ENCODE measurements around the gene CIC.
A peak's percentile ranks its signal among the peaks of the same experiment; 100 is the strongest.

CIC gene

DNA sequence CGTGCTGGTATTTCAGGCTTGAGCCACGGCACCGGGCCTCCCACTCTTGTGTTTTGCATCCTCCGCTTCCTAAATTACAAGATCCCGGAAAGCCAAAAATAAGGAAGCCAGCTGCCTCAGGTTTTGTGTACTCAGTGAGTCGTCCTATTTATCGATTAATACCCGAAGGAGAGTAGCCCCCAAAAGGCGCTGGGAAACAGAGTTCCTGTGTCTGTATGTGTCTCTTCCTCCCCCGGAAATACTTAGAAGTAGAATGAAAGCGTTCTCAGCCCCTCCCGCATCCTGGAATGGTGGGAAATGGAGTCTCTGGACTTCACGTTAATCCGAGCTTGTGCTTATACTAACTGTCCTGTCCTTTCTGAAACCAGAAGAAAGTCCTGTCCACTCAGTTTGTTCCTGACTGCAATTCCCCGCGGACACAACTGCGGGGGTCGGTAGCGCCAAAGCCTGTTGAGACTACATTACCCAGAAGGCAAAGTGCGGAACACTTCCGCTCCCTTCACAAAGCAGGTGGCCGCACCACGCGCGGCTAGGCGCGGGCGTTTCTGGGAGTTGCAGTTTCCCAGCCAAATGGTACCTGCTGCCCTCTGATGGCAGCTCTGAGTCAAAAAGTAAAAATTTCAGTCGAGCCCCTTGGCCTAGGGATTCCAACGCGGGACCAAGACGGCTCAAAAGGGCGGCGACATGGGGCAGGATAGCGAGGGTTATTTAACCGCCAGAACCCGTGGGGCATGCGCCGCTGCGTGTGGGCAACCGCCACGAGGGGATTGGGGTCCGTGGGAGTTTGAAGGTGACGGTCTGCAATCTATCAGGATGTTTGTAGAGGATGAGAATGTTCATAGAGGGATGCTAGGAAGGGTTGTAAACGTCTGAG is 24.5 kb upstream of the CIC start:
- peak overlapping the region; percentile 36 for H3K4me3 ChIP-seq (ENCODE audit: insufficient read depth, low read depth, low read length)
- H3K36me3 ChIP-seq (ENCODE audit: control insufficient read depth, insufficient read depth, low read length) = peaks cover 15% of the 10 kb centered on the region
- no peak overlapping the region for H3K27ac ChIP-seq (ENCODE audit: insufficient read depth, low read depth, low read length, poor library complexity, severe bottlenecking)
- no peaks in the 10 kb centered on the region for H3K9me3 ChIP-seq (ENCODE audit: control insufficient read depth, low read length)
- WGBS, 2 experiments = 17 to 18% methylated on average over 45 of the region's 45 CpGs
- peaks cover 3% of the 10 kb centered on the region for H3K4me1 ChIP-seq (ENCODE audit: control insufficient read depth, insufficient read depth, low read length)
- H3K27me3 ChIP-seq (ENCODE audit: control insufficient read depth, insufficient read depth, low read length, poor library complexity, severe bottlenecking) = no peaks in the 10 kb centered on the region

- 91% methylated on average over 10 of the region's 10 CpGs for WGBS, 2 experiments
- Histone ChIP-seq H3K4me1 (ENCODE audit: control insufficient read depth, insufficient read depth, low read length) (peaks cover 3% of the 10 kb centered on the region), H3K36me3 (ENCODE audit: control insufficient read depth, insufficient read depth, low read length) (peaks cover 9% of the 10 kb centered on the region), H3K9me3 (ENCODE audit: control insufficient read depth, low read length) (no peaks in the 10 kb centered on the region), H3K4me3 (ENCODE audit: insufficient read depth, low read depth, low read length) (no peak overlapping the region), H3K27ac (ENCODE audit: insufficient read depth, low read depth, low read length, poor library complexity, severe bottlenecking) (no peak overlapping the region), H3K27me3 (ENCODE audit: control insufficient read depth, insufficient read depth, low read length, poor library complexity, severe bottlenecking) (no peaks in the 10 kb centered on the region)
Measured at GRCh38 chr19:42245231-42245630, 23.8 kb upstream of the CIC start.

DNA sequence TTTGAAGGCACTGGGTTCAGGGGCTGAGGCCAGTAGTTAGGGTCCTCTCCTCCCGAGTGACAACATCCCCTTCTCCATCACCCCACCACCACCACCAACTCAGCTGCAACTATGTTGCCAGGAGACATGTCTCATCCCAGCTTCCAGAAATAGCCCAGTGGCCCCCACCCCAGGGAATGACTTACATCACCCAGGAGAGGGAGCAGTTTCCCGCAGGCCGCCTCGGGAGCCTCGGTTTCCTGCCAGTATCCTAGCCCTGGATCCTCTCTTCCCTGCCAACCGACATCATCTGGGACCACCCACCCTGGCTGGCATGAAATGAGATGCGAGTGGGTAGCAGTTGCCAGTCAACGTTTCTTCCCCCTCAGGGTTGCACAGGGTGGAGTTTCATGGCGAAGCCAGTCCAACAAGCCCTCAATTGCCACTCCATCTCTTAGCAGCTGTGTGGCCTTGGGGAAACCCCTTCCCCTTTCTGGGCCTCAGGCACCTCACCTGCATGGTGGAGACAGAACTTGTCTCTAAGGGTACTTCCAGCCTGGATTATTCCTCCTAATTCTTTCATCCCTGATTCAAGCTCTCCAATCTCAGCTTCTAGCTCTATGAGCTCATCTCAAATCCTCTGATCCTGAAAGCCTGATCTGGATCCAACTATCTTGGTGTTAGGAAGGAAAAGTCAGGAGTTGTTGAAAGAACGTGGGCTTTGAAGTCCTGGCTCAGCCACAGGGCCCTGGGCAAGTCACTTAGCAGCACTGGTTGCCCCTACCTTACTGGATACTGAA is 22.7 kb upstream of the CIC start:
- Histone ChIP-seq H3K36me3 (ENCODE audit: control insufficient read depth, insufficient read depth, low read length) (peaks cover 9% of the 10 kb centered on the region), H3K4me1 (ENCODE audit: control insufficient read depth, insufficient read depth, low read length) (peaks cover 7% of the 10 kb centered on the region), H3K27ac (ENCODE audit: insufficient read depth, low read depth, low read length, poor library complexity, severe bottlenecking) (no peak overlapping the region), H3K9me3 (ENCODE audit: control insufficient read depth, low read length) (no peaks in the 10 kb centered on the region), H3K27me3 (ENCODE audit: control insufficient read depth, insufficient read depth, low read length, poor library complexity, severe bottlenecking) (no peaks in the 10 kb centered on the region), H3K4me3 (ENCODE audit: insufficient read depth, low read depth, low read length) (no peak overlapping the region)
- 51 to 52% methylated on average over 10 of the region's 10 CpGs for WGBS, 2 experiments

DNA sequence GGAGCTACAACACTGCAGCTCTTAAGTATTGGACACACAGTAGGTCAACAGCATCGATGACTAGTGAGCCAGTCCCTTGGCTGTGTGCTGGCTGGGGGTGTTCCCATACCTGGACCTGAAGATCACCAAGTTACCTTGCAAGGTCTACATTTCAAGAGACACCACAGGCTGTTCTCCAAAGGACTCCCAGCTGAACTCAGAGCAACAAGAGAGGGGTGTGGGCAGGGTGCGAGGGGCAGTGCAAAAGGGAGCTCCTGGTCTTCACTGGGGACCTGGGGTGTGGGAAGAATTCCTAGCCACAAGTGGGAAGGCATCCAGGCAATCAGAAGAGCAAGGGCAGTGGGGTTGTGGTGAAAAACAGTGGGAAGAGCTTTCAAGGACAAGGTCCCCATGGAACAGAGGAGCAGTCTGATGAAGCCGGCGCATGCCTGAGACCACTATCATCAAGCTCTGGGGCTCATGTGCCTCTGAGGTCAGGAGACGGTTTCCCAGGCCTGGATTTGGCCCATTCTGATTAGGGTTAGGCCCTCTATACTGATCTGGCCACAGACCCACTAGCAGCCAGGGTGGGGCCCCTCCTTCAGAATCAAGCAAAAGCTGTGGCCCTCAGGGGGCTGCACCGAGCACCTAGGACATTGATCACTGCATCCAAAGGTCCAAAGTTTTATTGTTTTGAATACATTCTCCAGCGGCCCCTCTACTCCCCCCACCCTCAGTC is 22.0 kb upstream of the CIC start:
- Histone ChIP-seq H3K4me3 (ENCODE audit: insufficient read depth, low read depth, low read length) (no peak overlapping the region), H3K4me1 (ENCODE audit: control insufficient read depth, insufficient read depth, low read length) (peaks cover 14% of the 10 kb centered on the region), H3K27ac (ENCODE audit: insufficient read depth, low read depth, low read length, poor library complexity, severe bottlenecking) (no peak overlapping the region), H3K27me3 (ENCODE audit: control insufficient read depth, insufficient read depth, low read length, poor library complexity, severe bottlenecking) (no peaks in the 10 kb centered on the region), H3K9me3 (ENCODE audit: control insufficient read depth, low read length) (no peaks in the 10 kb centered on the region), H3K36me3 (ENCODE audit: control insufficient read depth, insufficient read depth, low read length) (peaks cover 9% of the 10 kb centered on the region)
- 92 to 93% methylated on average over 7 of the region's 7 CpGs for WGBS, 2 experiments

GRCh38 chr19:42247640-42248199 is 21.3 kb upstream of the CIC start:
- peaks cover 19% of the 10 kb centered on the region for H3K4me1 ChIP-seq (ENCODE audit: control insufficient read depth, insufficient read depth, low read length)

GRCh38 chr19:42248270-42249148 is 20.5 kb upstream of the CIC start:
- Histone ChIP-seq H3K27me3 (ENCODE audit: control insufficient read depth, insufficient read depth, low read length, poor library complexity, severe bottlenecking) (no peaks in the 10 kb centered on the region), H3K27ac (ENCODE audit: insufficient read depth, low read depth, low read length, poor library complexity, severe bottlenecking) (no peak overlapping the region), H3K4me3 (ENCODE audit: insufficient read depth, low read depth, low read length) (no peak overlapping the region), H3K9me3 (ENCODE audit: control insufficient read depth, low read length) (no peaks in the 10 kb centered on the region), H3K4me1 (ENCODE audit: control insufficient read depth, insufficient read depth, low read length) (peaks cover 23% of the 10 kb centered on the region), H3K36me3 (ENCODE audit: control insufficient read depth, insufficient read depth, low read length) (peaks cover 9% of the 10 kb centered on the region)
- WGBS, 2 experiments = 95% methylated on average over 41 of the region's 41 CpGs

More at GRCh38 chr19:42247640-42248199, 21.3 kb upstream of the CIC start:
- no peaks in the 10 kb centered on the region for H3K9me3 ChIP-seq (ENCODE audit: control insufficient read depth, low read length)
- 88 to 97% methylated on average over 2 to 4 of the region's 6 CpGs for WGBS, 2 experiments
- H3K27me3 ChIP-seq (ENCODE audit: control insufficient read depth, insufficient read depth, low read length, poor library complexity, severe bottlenecking) = no peaks in the 10 kb centered on the region
- H3K27ac ChIP-seq (ENCODE audit: insufficient read depth, low read depth, low read length, poor library complexity, severe bottlenecking) = no peak overlapping the region
- H3K4me3 ChIP-seq (ENCODE audit: insufficient read depth, low read depth, low read length) = no peak overlapping the region
- peaks cover 9% of the 10 kb centered on the region for H3K36me3 ChIP-seq (ENCODE audit: control insufficient read depth, insufficient read depth, low read length)

- Histone ChIP-seq H3K4me3 (ENCODE audit: insufficient read depth, low read depth, low read length) (no peak overlapping the region), H3K27me3 (ENCODE audit: control insufficient read depth, insufficient read depth, low read length, poor library complexity, severe bottlenecking) (no peaks in the 10 kb centered on the region), H3K4me1 (ENCODE audit: control insufficient read depth, insufficient read depth, low read length) (peaks cover 23% of the 10 kb centered on the region), H3K9me3 (ENCODE audit: control insufficient read depth, low read length) (no peaks in the 10 kb centered on the region), H3K36me3 (ENCODE audit: control insufficient read depth, insufficient read depth, low read length) (peaks cover 9% of the 10 kb centered on the region), H3K27ac (ENCODE audit: insufficient read depth, low read depth, low read length, poor library complexity, severe bottlenecking) (no peak overlapping the region)
- WGBS, 2 experiments = 95% methylated on average over 36 of the region's 36 CpGs
Measured at GRCh38 chr19:42249149-42249750, 19.8 kb upstream of the CIC start.

- H3K4me1 ChIP-seq (ENCODE audit: control insufficient read depth, insufficient read depth, low read length) = peaks cover 23% of the 10 kb centered on the region
- WGBS, 2 experiments = 92 to 93% methylated on average over 6 of the region's 6 CpGs
- peaks cover 9% of the 10 kb centered on the region for H3K36me3 ChIP-seq (ENCODE audit: control insufficient read depth, insufficient read depth, low read length)
- no peak overlapping the region for H3K4me3 ChIP-seq (ENCODE audit: insufficient read depth, low read depth, low read length)
- H3K9me3 ChIP-seq (ENCODE audit: control insufficient read depth, low read length) = no peaks in the 10 kb centered on the region
- no peaks in the 10 kb centered on the region for H3K27me3 ChIP-seq (ENCODE audit: control insufficient read depth, insufficient read depth, low read length, poor library complexity, severe bottlenecking)
- H3K27ac ChIP-seq (ENCODE audit: insufficient read depth, low read depth, low read length, poor library complexity, severe bottlenecking) = no peak overlapping the region
Measured at GRCh38 chr19:42249769-42250168, 19.3 kb upstream of the CIC start.

DNA sequence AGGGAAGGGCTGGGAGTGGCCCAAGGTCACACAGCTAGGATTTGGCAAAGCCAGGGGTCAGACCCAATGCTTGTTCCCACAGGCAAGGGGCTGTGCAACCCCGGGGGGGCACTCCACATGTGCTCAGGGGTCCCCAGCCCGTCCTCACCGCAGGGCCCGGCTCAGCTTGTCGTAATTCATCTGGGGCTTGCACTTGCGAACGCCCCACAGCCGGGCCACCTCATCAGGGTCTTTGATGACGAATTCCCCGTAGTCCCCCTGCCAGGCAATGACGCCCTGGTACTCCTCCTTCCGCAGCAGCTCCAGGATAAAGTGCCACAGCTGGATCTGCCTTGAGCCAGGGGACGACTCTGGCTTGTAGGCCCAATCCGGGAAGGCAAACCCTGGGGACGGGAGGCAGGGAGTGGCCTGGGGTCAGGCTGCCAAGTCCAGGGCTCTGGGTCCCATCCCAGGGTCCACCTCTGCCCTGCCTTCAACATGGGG is 18.8 kb upstream of the CIC start:
- H3K4me3 ChIP-seq (ENCODE audit: insufficient read depth, low read depth, low read length) = no peak overlapping the region
- H3K4me1 ChIP-seq (ENCODE audit: control insufficient read depth, insufficient read depth, low read length) = peaks cover 23% of the 10 kb centered on the region
- WGBS, 2 experiments = 92 to 93% methylated on average over 15 of the region's 15 CpGs

More for the DNA sequence above, 18.8 kb upstream of the CIC start:
- Histone ChIP-seq H3K27me3 (ENCODE audit: control insufficient read depth, insufficient read depth, low read length, poor library complexity, severe bottlenecking) (no peaks in the 10 kb centered on the region), H3K36me3 (ENCODE audit: control insufficient read depth, insufficient read depth, low read length) (peaks cover 9% of the 10 kb centered on the region), H3K27ac (ENCODE audit: insufficient read depth, low read depth, low read length, poor library complexity, severe bottlenecking) (no peak overlapping the region), H3K9me3 (ENCODE audit: control insufficient read depth, low read length) (no peaks in the 10 kb centered on the region)
